HG03575 (cell line): ENCODE measurements around the gene OSBPL1A.

Experiments
- ATAC-seq: cut with Tn5 transposase; IDR thresholded peaks from one replicate; pipeline ENCODE4 v1.9.1; 2021; ENCODE audit not compliant: unreplicated experiment, insufficient number of reproducible peaks, low FRiP score; ENCODE audit errors: extremely low read depth

OSBPL1A gene

GRCh38 chr18:24243677-24244076 is 153.9 kb downstream of the OSBPL1A start:
- no peak for ATAC-seq

DNA sequence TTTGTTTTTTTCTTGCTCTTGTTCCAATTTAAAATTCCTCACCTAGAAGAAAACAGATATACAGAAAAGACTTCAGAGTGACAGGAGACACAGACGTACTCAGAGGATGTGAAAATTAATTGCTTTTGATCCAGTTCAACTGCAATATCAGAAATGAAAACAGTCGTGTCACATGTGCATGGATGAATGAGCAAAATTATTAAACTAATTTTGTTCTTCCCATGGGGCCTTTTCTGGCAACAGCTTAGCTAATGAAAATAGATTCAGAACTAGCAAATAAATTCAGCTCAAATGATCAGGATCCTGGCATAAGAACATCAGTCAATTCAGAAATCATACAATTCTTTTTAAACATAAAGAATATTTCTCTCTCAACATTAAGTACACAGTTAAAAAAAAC is 158.3 kb downstream of the OSBPL1A start:
- ATAC-seq: no peak

GRCh38 chr18:24238387-24238786 is 159.2 kb downstream of the OSBPL1A start:
- no peak for ATAC-seq

GRCh38 chr18:24234850-24235418 is 162.7 kb downstream of the OSBPL1A start:
- no peak for ATAC-seq

GRCh38 chr18:24234330-24234729 is 163.3 kb downstream of the OSBPL1A start:
- no peak for ATAC-seq

GRCh38 chr18:24232800-24233199 is 164.8 kb downstream of the OSBPL1A start:
- no peak for ATAC-seq

GRCh38 chr18:24231773-24232735 is 165.6 kb downstream of the OSBPL1A start:
- no peak for ATAC-seq

- ATAC-seq: no peak
Measured at GRCh38 chr18:24230766-24231165, 166.9 kb downstream of the OSBPL1A start.

DNA sequence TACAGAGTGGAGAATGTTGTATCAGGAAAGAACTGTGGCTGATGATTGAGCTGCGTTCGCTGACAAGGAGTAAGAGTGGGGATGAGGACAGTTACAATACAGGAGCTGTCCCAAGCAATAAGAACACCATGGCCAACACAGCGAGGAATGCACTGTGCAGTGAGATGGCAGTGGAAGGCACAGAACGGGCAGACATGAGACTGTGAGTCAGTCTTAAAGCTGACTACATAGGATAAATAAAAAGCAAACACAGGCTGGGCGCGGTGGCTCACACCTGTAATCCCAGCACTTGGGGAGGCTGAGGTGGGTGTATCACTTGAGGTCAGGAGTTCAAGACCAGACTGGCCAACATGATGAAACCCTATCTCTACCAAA is 169.0 kb downstream of the OSBPL1A start:
- no peak for ATAC-seq

- ATAC-seq: no peak
Measured at GRCh38 chr18:24227977-24228666, 169.5 kb downstream of the OSBPL1A start.

GRCh38 chr18:24220318-24220688 is 177.3 kb downstream of the OSBPL1A start:
- no peak for ATAC-seq

GRCh38 chr18:24219561-24220317 is 177.9 kb downstream of the OSBPL1A start:
- ATAC-seq: no peak

DNA sequence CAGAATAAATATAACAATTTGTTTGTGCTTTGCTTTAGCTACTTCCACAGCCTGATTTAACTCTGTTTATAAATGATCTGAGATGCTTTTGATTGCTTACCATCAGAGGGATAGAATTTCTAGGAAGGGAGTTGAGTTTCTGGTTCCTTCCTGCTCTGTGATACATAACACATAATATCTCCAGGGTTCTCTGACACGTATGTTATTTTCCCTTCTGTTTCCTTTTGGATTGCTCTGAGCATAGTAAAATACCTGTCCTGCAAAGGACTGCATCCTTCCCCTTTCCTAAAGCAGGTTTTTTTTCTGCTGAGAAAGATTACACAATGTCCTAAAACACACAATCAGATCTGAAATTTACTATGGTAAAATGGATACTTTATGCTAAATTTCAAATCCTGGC is 182.7 kb downstream of the OSBPL1A start:
- ATAC-seq: no peak

GRCh38 chr18:24214144-24214543 is 183.5 kb downstream of the OSBPL1A start:
- ATAC-seq: no peak

- no peak for ATAC-seq
Measured at GRCh38 chr18:24212939-24213338, 184.7 kb downstream of the OSBPL1A start.

DNA sequence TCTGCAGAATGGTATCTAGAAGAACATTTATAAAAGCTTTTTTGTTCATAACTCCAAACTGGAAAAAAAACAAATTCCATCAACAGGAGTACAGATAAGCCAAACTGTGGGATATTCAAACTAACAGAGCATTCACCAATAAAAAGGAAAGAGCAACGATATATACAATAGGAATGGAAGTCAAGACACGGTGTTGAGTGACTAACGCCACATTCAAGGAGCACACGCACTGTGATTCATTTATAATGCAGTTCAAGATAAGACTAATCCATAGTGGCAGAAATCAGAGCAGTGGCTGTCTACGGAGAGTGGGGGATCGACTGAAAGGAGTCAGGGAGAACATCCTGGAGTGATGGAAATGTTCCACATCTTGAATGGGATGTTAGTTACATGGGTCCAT is 188.1 kb downstream of the OSBPL1A start:
- ATAC-seq: no peak

DNA sequence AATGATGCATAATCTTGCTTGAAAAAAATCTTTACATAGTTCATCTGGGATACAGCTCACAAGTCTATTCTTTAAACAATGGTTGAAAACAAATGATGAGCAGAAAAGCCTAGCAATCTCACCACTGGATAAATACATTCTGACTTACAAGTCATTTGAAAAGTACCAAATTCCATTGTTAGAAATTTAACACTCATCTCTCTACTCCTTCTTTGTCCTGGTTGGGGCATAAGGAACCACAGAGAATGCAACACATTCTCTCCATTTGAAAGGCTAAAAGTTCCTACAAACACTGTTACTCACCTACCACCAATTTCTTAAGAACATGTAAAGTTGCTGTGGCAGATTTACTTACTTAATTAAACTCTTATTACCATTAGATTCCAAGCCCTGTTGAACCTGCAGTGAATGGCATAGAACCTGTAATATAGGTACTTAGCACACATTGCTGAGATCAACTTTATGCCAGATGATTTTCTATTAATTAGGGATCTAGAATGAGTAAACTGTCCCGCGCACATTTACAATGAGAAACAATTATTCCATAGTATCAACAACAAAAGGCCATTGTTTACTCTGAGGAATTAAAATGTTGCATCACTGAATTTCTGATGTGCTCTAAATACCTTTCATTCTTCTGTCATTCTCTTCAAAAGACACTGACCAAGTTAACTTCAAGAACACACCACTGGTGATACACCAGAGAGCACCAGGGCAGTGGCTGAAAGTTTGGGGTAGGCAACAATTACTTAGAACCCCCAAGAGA is 189.2 kb downstream of the OSBPL1A start:
- ATAC-seq: no peak

- no peak for ATAC-seq
Measured at GRCh38 chr18:24204904-24205303, 192.7 kb downstream of the OSBPL1A start.
